Astrocyte (in vitro differentiated cells and primary cell): ENCODE data around the gene SIK3. TPM values are rescaled to one million over a fixed set of nuclear protein-coding genes. Genes with fewer than 3 reads are reported as not detected.

ENCODE experiments used
- DNase-seq: peaks from one replicate; pipeline ENCODE4 v3.0.0-alpha.2; 2010; ENCODE audit warnings: low read depth
- FAIRE-seq: peaks from 2 replicates; lab custom pipeline; 2011; peaks lifted over from hg19 to GRCh38; lab: Jason Lieb, UNC
- H2AFZ ChIP-seq: 2 replicates; pipeline ENCODE4 v1.6.0; 2012; ENCODE audit warnings: low read depth, low read length, inconsistent platforms
- H3K27ac ChIP-seq: 2 replicates; pipeline ENCODE4 v1.5.1; 2011; ENCODE audit warnings: low read depth, low read length, inconsistent platforms
- H3K27me3 ChIP-seq: 2 replicates; pipeline ENCODE4 v1.6.0; 2011; ENCODE audit warnings: low read length, inconsistent platforms; ENCODE audit not compliant: insufficient read depth
- H3K36me3 ChIP-seq: 2 replicates; pipeline ENCODE4 v1.5.1; 2011; ENCODE audit warnings: low read length, inconsistent platforms; ENCODE audit not compliant: insufficient read depth
- H3K4me1 ChIP-seq: 2 replicates; pipeline ENCODE4 v1.5.1; 2011; ENCODE audit warnings: low read length, inconsistent platforms; ENCODE audit not compliant: insufficient read depth
- H3K4me2 ChIP-seq: 2 replicates; pipeline ENCODE4 v1.6.0; 2012; ENCODE audit warnings: low read length, inconsistent platforms
- H3K4me3 ChIP-seq: 2 replicates; pipeline ENCODE4 v1.5.1; 2011; ENCODE audit warnings: low read depth, mild to moderate bottlenecking, low read length, inconsistent platforms; ENCODE audit not compliant: insufficient read depth
- H3K79me2 ChIP-seq: 2 replicates; pipeline ENCODE4 v1.6.0; 2012; ENCODE audit warnings: mild to moderate bottlenecking, low read length, inconsistent platforms; ENCODE audit not compliant: insufficient read depth
- H3K9ac ChIP-seq: 2 replicates; pipeline ENCODE4 v1.6.0; 2012; ENCODE audit warnings: mild to moderate bottlenecking, low read length, inconsistent platforms
- H3K9me3 ChIP-seq: 2 replicates; pipeline ENCODE4 v1.5.1; 2012; ENCODE audit warnings: low read depth, mild to moderate bottlenecking, low read length, inconsistent platforms; ENCODE audit not compliant: insufficient read depth
- H4K20me1 ChIP-seq: 2 replicates; pipeline ENCODE4 v1.6.0; 2012; ENCODE audit warnings: low read length, inconsistent platforms; ENCODE audit not compliant: insufficient read depth
- H3K27ac Mint-ChIP-seq: one replicate; pipeline ENCODE4 v1.8.0; 2021; ENCODE audit warnings: mild to moderate bottlenecking, mixed read lengths; ENCODE audit not compliant: unreplicated experiment
- H3K27me3 Mint-ChIP-seq: one replicate; pipeline ENCODE4 v1.8.0; 2021; ENCODE audit warnings: low read depth, mixed read lengths; ENCODE audit not compliant: unreplicated experiment
- H3K36me3 Mint-ChIP-seq: one replicate; pipeline ENCODE4 v1.8.0; 2021; ENCODE audit warnings: low read depth, mixed read lengths; ENCODE audit not compliant: unreplicated experiment
- H3K4me1 Mint-ChIP-seq: one replicate; pipeline ENCODE4 v1.8.0; 2021; ENCODE audit warnings: low read depth, mixed read lengths; ENCODE audit not compliant: unreplicated experiment
- H3K4me3 Mint-ChIP-seq: one replicate; pipeline ENCODE4 v1.8.0; 2021; ENCODE audit warnings: mild to moderate bottlenecking, moderate library complexity, mixed read lengths; ENCODE audit not compliant: unreplicated experiment
- H3K9me3 Mint-ChIP-seq: one replicate; pipeline ENCODE4 v1.8.0; 2021; ENCODE audit warnings: mild to moderate bottlenecking, mixed read lengths; ENCODE audit not compliant: unreplicated experiment
- CTCF ChIP-seq: IDR thresholded peaks from 2 replicates; pipeline ENCODE4 v1.5.1; 2011; ENCODE audit warnings: low read depth, mild to moderate bottlenecking, inconsistent platforms, low read length, moderate library complexity; ENCODE audit not compliant: insufficient read depth
- EZH2 ChIP-seq: IDR thresholded peaks from 2 replicates; pipeline ENCODE4 v1.6.1; 2012; ENCODE audit warnings: mild to moderate bottlenecking, low read length, inconsistent platforms; ENCODE audit not compliant: insufficient read depth
- total RNA-seq: library from RNA; stranded (reverse); gene quantifications from 2 replicates; pipeline ENCODE4 v1.2.1, GENCODE V29; 2021

Gene SIK3
- total RNA-seq, 1 donor from 2014 or later = 34.4 TPM

- no peak for TF ChIP-seq CTCF
- no peak for TF ChIP-seq EZH2
- H3K9ac ChIP-seq = no peak overlapping the region
- H3K27me3 Mint-ChIP-seq = no peaks in the 10 kb centered on the region
- no peak overlapping the region for H3K27ac Mint-ChIP-seq
- H3K4me1 Mint-ChIP-seq = peaks cover 29% of the 10 kb centered on the region
- H3K4me3 ChIP-seq = no peak overlapping the region
- FAIRE-seq (no peak), DNase-seq (no peak)
- peaks cover 31% of the 10 kb centered on the region for H3K79me2 ChIP-seq
- no peaks in the 10 kb centered on the region for H3K36me3 ChIP-seq
- no peaks in the 10 kb centered on the region for H3K36me3 Mint-ChIP-seq
- no peak overlapping the region for H3K27ac ChIP-seq
- no peak overlapping the region for H3K4me2 ChIP-seq
- H3K4me3 Mint-ChIP-seq = no peak overlapping the region
- H3K9me3 ChIP-seq = no peaks in the 10 kb centered on the region
- peaks cover 49% of the 10 kb centered on the region for H4K20me1 ChIP-seq
- H3K27me3 ChIP-seq = no peaks in the 10 kb centered on the region
- no peaks in the 10 kb centered on the region for H3K9me3 Mint-ChIP-seq
- H2AFZ ChIP-seq = no peak overlapping the region
- H3K4me1 ChIP-seq = peaks cover 3% of the 10 kb centered on the region
Measured at GRCh38 chr11:117023178-117023577, 75.0 kb downstream of the SIK3 start.

- H3K79me2 ChIP-seq = peaks cover 34% of the 10 kb centered on the region
- Mint-ChIP-seq H3K27ac (no peak overlapping the region), H3K4me3 (no peak overlapping the region), H3K4me1 (peaks cover 29% of the 10 kb centered on the region), H3K27me3 (no peaks in the 10 kb centered on the region), H3K9me3 (no peaks in the 10 kb centered on the region), H3K36me3 (no peaks in the 10 kb centered on the region)
- TF ChIP-seq EZH2 = no peak
- no peak for TF ChIP-seq CTCF
- H3K4me2 ChIP-seq = no peak overlapping the region
- H3K9me3 ChIP-seq = no peaks in the 10 kb centered on the region
- DNase-seq = no peak
- peaks cover 3% of the 10 kb centered on the region for H3K4me1 ChIP-seq
- H3K9ac ChIP-seq = no peak overlapping the region
- H4K20me1 ChIP-seq = peaks cover 47% of the 10 kb centered on the region
- H2AFZ ChIP-seq = no peak overlapping the region
- H3K36me3 ChIP-seq = no peaks in the 10 kb centered on the region
- no peaks in the 10 kb centered on the region for H3K27me3 ChIP-seq
- H3K4me3 ChIP-seq = no peak overlapping the region
- no peak overlapping the region for H3K27ac ChIP-seq
- FAIRE-seq = no peak
Measured at GRCh38 chr11:117022526-117022925, 75.7 kb downstream of the SIK3 start.

- H3K36me3 ChIP-seq = no peaks in the 10 kb centered on the region
- no peak overlapping the region for H3K27ac Mint-ChIP-seq
Measured at GRCh38 chr11:117020869-117021564, 77.2 kb downstream of the SIK3 start.

More at GRCh38 chr11:117020869-117021564, 77.2 kb downstream of the SIK3 start:
- Mint-ChIP-seq H3K27me3 (no peaks in the 10 kb centered on the region), H3K36me3 (no peaks in the 10 kb centered on the region), H3K4me3 (no peak overlapping the region), H3K9me3 (no peaks in the 10 kb centered on the region), H3K4me1 (peaks cover 20% of the 10 kb centered on the region)
- no peaks in the 10 kb centered on the region for H3K27me3 ChIP-seq
- H3K9ac ChIP-seq = no peak overlapping the region
- H4K20me1 ChIP-seq = peaks cover 43% of the 10 kb centered on the region
- TF ChIP-seq CTCF (no peak), EZH2 (no peak)
- no peak overlapping the region for H3K27ac ChIP-seq
- no peaks in the 10 kb centered on the region for H3K9me3 ChIP-seq
- H3K4me2 ChIP-seq = no peak overlapping the region
- no peaks in the 10 kb centered on the region for H3K4me1 ChIP-seq
- no peak overlapping the region for H2AFZ ChIP-seq
- H3K79me2 ChIP-seq = peaks cover 31% of the 10 kb centered on the region
- no peak for DNase-seq
- no peak for FAIRE-seq
- H3K4me3 ChIP-seq = no peak overlapping the region
